Measurements from ENCODE around the gene KRT33B.

The KRT33B gene

GRCh38 chr17:41315204-41315794 is 54.3 kb downstream of the KRT33B start, which contains the start of gene KRTAP17-1:
Gene KRTAP17-1, minus strand, starts transcription at chr17:41315710. Its CDS starts 60 bp downstream, at chr17:41315650.
- Histone ChIP-seq H3K27me3 (ENCODE audit: insufficient read depth, low read length, poor library complexity) (peaks cover 3% of the 10 kb centered on the region), H3K36me3 (ENCODE audit: insufficient read depth, low read length) (no peaks in the 10 kb centered on the region), H2AFZ (ENCODE audit: low read depth, low read length) (no peak within 1 kb of the TSS), H3K27ac (ENCODE audit: low read length) (no peak within 1 kb of the TSS), H3K79me2 (ENCODE audit: insufficient read depth, low read length) (no peaks in the 10 kb centered on the region), H3K4me1 (ENCODE audit: insufficient read depth, low read length) (no peaks in the 10 kb centered on the region), H3K4me2 (ENCODE audit: insufficient read depth, low read length) (no peak within 1 kb of the TSS), H3K9me3 (ENCODE audit: insufficient read depth, low read length, severe bottlenecking) (no peaks in the 10 kb centered on the region), H3K9ac (ENCODE audit: low read depth, low read length) (no peak within 1 kb of the TSS), H3K4me3 (ENCODE audit: low read depth in 1 of 2, low read length in 2 of 2) (no peak within 1 kb of the TSS), H4K20me1 (ENCODE audit: insufficient read depth, low read length) (no peaks in the 10 kb centered on the region)
- TF ChIP-seq CTCF (IDR thresholded peaks at IDR 0.05; ENCODE audit: borderline replicate concordance, extremely low read depth, low read length, poor library complexity, severe bottlenecking) (no peak), EZH2 (IDR thresholded peaks at IDR 0.05; ENCODE audit: borderline replicate concordance, low read depth, low read length, severe bottlenecking) (no peak)
- no peak for DNase-seq
- ATAC-seq (ENCODE audit: insufficient read depth, low read depth): no peak
